GM12873 (cell line): ENCODE results near the gene ZBTB46.

Experiments
- CTCF ChIP-seq: IDR thresholded peaks from 2 replicates; pipeline ENCODE4 v1.5.1; 2012; ENCODE audit warnings: low read depth, mild to moderate bottlenecking, moderate library complexity, low read length, control low read depth; ENCODE audit not compliant: insufficient read depth; ENCODE audit errors: missing control alignments

The ZBTB46 gene

GRCh38 chr20:63787302-63787701 lies 43.8 kb downstream of the ZBTB46 start:
- no peak for TF ChIP-seq CTCF

- TF ChIP-seq CTCF, result no peak
Measured at GRCh38 chr20:63785691-63786131, 45.4 kb downstream of the ZBTB46 start.

- no peak for TF ChIP-seq CTCF
Measured at GRCh38 chr20:63783970-63784369, 47.1 kb downstream of the ZBTB46 start.

GRCh38 chr20:63782521-63782971 lies 48.5 kb downstream of the ZBTB46 start:
- TF ChIP-seq CTCF, result no peak

- TF ChIP-seq CTCF, result peak; percentile 13
Measured at GRCh38 chr20:63782051-63782471, 49.0 kb downstream of the ZBTB46 start.

- TF ChIP-seq CTCF, result no peak
Measured at GRCh38 chr20:63781181-63781580, 49.9 kb downstream of the ZBTB46 start.

- TF ChIP-seq CTCF, result no peak
Measured at GRCh38 chr20:63778857-63779256, 52.2 kb downstream of the ZBTB46 start.
